Trophoblast cell (in vitro differentiated cells and primary cell): ENCODE measurements around the gene GPRIN3.

Experiments
- DNase-seq, 2 donors: peaks; one replicate each; pipeline ENCODE4 v3.0.0-alpha.2; 2016
- H2AFZ ChIP-seq: 2 replicates; pipeline ENCODE4 v1.6.1; 2013; ENCODE audit warnings: low read length, moderate library complexity, mild to moderate bottlenecking; ENCODE audit not compliant: insufficient read depth, poor library complexity
- H2AK5ac ChIP-seq: 2 replicates; pipeline ENCODE4 v1.6.1; 2013; ENCODE audit warnings: mild to moderate bottlenecking, low read length
- H2BK120ac ChIP-seq: 2 replicates; pipeline ENCODE4 v1.6.1; 2013; ENCODE audit warnings: low read length, mild to moderate bottlenecking, moderate library complexity; ENCODE audit not compliant: insufficient read depth, poor library complexity
- H2BK12ac ChIP-seq: 2 replicates; pipeline ENCODE4 v1.6.1; 2013; ENCODE audit warnings: mild to moderate bottlenecking, low read length, moderate library complexity
- H2BK5ac ChIP-seq: 2 replicates; pipeline ENCODE4 v1.6.1; 2013; ENCODE audit warnings: low read length, low read depth, moderate library complexity, mild to moderate bottlenecking; ENCODE audit not compliant: poor library complexity
- H3K14ac ChIP-seq: 2 replicates; pipeline ENCODE4 v1.6.1; 2013; ENCODE audit warnings: mild to moderate bottlenecking, low read length
- H3K18ac ChIP-seq: 2 replicates; pipeline ENCODE4 v1.6.1; 2013; ENCODE audit warnings: mild to moderate bottlenecking, low read length
- H3K23ac ChIP-seq: 2 replicates; pipeline ENCODE4 v1.6.1; 2013; ENCODE audit warnings: low read length
- H3K27ac ChIP-seq: 2 replicates; pipeline ENCODE4 v1.5.1; 2013; ENCODE audit warnings: low read depth, mild to moderate bottlenecking, inconsistent platforms, low read length, moderate library complexity
- H3K27me3 ChIP-seq: 2 replicates; pipeline ENCODE4 v1.6.1; 2013; ENCODE audit warnings: inconsistent platforms, mild to moderate bottlenecking, low read length, moderate library complexity; ENCODE audit not compliant: insufficient read depth
- H3K36me3 ChIP-seq, 2 experiments: 1 replicate in 1 of 2; 2 replicates in 1 of 2; pipeline ENCODE4 v1.6.1; 2013; ENCODE audit warnings: low read length in 2 of 2, mild to moderate bottlenecking in 2 of 2, moderate library complexity in 1 of 2; ENCODE audit not compliant: insufficient read depth in 2 of 2, control insufficient read depth in 1 of 2
- H3K4ac ChIP-seq: 2 replicates; pipeline ENCODE4 v1.6.1; 2013; ENCODE audit warnings: low read depth, mild to moderate bottlenecking, low read length, moderate library complexity
- H3K4me1 ChIP-seq, 2 experiments: 1 replicate in 1 of 2; 2 replicates in 1 of 2; pipeline ENCODE4 v1.6.1; 2013; ENCODE audit warnings: low read length in 2 of 2, mild to moderate bottlenecking in 2 of 2, moderate library complexity in 1 of 2; ENCODE audit not compliant: insufficient read depth in 2 of 2, control insufficient read depth in 1 of 2
- H3K4me2 ChIP-seq: 2 replicates; pipeline ENCODE4 v1.6.1; 2013; ENCODE audit warnings: inconsistent platforms, mild to moderate bottlenecking, low read length, moderate library complexity
- H3K4me3 ChIP-seq: 2 replicates; pipeline ENCODE4 v1.5.1; 2013; ENCODE audit warnings: mild to moderate bottlenecking, low read depth, low read length, inconsistent platforms
- H3K79me1 ChIP-seq: one replicate; pipeline ENCODE4 v1.6.1; 2013; ENCODE audit warnings: low read length
- H3K79me2 ChIP-seq: 2 replicates; pipeline ENCODE4 v1.6.1; 2013; ENCODE audit warnings: low read length, mild to moderate bottlenecking; ENCODE audit not compliant: control insufficient read depth, insufficient read depth, poor library complexity
- H3K9ac ChIP-seq: 2 replicates; pipeline ENCODE4 v1.6.1; 2013; ENCODE audit warnings: mild to moderate bottlenecking, low read length
- H3K9me3 ChIP-seq: 2 replicates; pipeline ENCODE4 v1.6.1; 2013; ENCODE audit warnings: low read depth, mild to moderate bottlenecking, control low read depth, inconsistent platforms, low read length; ENCODE audit not compliant: insufficient read depth
- H4K12ac ChIP-seq: 2 replicates; pipeline ENCODE4 v1.6.1; 2013; ENCODE audit warnings: low read depth, mild to moderate bottlenecking, low read length, moderate library complexity
- H4K8ac ChIP-seq: 2 replicates; pipeline ENCODE4 v1.6.1; 2013; ENCODE audit warnings: low read depth, mild to moderate bottlenecking, low read length, moderate library complexity
- H4K91ac ChIP-seq: one replicate; pipeline ENCODE4 v1.6.1; 2013; ENCODE audit warnings: low read depth, mild to moderate bottlenecking, low read length, moderate library complexity
- WGBS: extraction: QIAGEN DNeasy Blood & Tissue Kit; methylation state at CpG from one replicate; pipeline ENCODE4 v1.1.7; 2013; ENCODE audit warnings: missing lambda C conversion rate; ENCODE audit not compliant: insufficient read length, insufficient coverage; ENCODE audit errors: extremely low coverage; 5-methylcytosine and 5-hydroxymethylcytosine counted together

GPRIN3 gene

GRCh38 chr4:89215736-89216135, 91.9 kb downstream of the GPRIN3 start:
- Histone ChIP-seq H3K23ac (no peak overlapping the region), H4K8ac (no peak overlapping the region), H2BK12ac (no peak overlapping the region), H3K4me1 (no peaks in the 10 kb centered on the region), H3K4ac (no peak overlapping the region), H3K9me3 (no peaks in the 10 kb centered on the region), H3K9ac (no peak overlapping the region), H3K4me3 (no peak overlapping the region), H2AFZ (no peak overlapping the region), H3K79me2 (no peaks in the 10 kb centered on the region), H3K79me1 (no peaks in the 10 kb centered on the region), H3K27me3 (no peaks in the 10 kb centered on the region), H3K14ac (no peak overlapping the region), H4K12ac (no peak overlapping the region), H3K27ac (no peak overlapping the region), H2BK120ac (no peak overlapping the region), H3K18ac (no peak overlapping the region), H2AK5ac (no peak overlapping the region), H3K4me2 (no peak overlapping the region), H2BK5ac (no peak overlapping the region), H4K91ac (no peak overlapping the region), H3K36me3 (no peaks in the 10 kb centered on the region)
- no peak for DNase-seq
- no CpG with 5 or more reads among the region's 3 CpGs for WGBS

- no peak overlapping the region for H4K8ac ChIP-seq
- H3K4me3 ChIP-seq = no peak overlapping the region
- no peak overlapping the region for H2BK5ac ChIP-seq
- H3K36me3 ChIP-seq = no peaks in the 10 kb centered on the region
- no peaks in the 10 kb centered on the region for H3K79me2 ChIP-seq
- no peak overlapping the region for H3K18ac ChIP-seq
- H3K27ac ChIP-seq = no peak overlapping the region
- H4K91ac ChIP-seq = no peak overlapping the region
- no peak overlapping the region for H4K12ac ChIP-seq
- no peaks in the 10 kb centered on the region for H3K79me1 ChIP-seq
- DNase-seq = no peak
- no peak overlapping the region for H3K4me2 ChIP-seq
- H2BK12ac ChIP-seq = no peak overlapping the region
- H3K27me3 ChIP-seq = no peaks in the 10 kb centered on the region
- H2BK120ac ChIP-seq = no peak overlapping the region
- no peaks in the 10 kb centered on the region for H3K4me1 ChIP-seq
- H3K9ac ChIP-seq = no peak overlapping the region
- no peak overlapping the region for H3K23ac ChIP-seq
- no peak overlapping the region for H3K4ac ChIP-seq
- WGBS = no CpG with 5 or more reads among the region's 1 CpG
- no peak overlapping the region for H2AFZ ChIP-seq
- H2AK5ac ChIP-seq = no peak overlapping the region
- H3K14ac ChIP-seq = no peak overlapping the region
- no peaks in the 10 kb centered on the region for H3K9me3 ChIP-seq
These were observed 93.3 kb downstream of the GPRIN3 start for GRCh38 chr4:89214308-89214707.

GRCh38 chr4:89213382-89213701, 94.3 kb downstream of the GPRIN3 start:
- no peaks in the 10 kb centered on the region for H3K36me3 ChIP-seq
- H4K91ac ChIP-seq = no peak overlapping the region
- no peak overlapping the region for H2BK5ac ChIP-seq
- no peak overlapping the region for H3K4me2 ChIP-seq
- no peak overlapping the region for H3K23ac ChIP-seq
- H4K8ac ChIP-seq = no peak overlapping the region
- H3K14ac ChIP-seq = no peak overlapping the region
- no peak overlapping the region for H4K12ac ChIP-seq
- no peak overlapping the region for H3K9ac ChIP-seq
- no peaks in the 10 kb centered on the region for H3K9me3 ChIP-seq
- no peaks in the 10 kb centered on the region for H3K27me3 ChIP-seq
- no peaks in the 10 kb centered on the region for H3K79me1 ChIP-seq
- H2AK5ac ChIP-seq = no peak overlapping the region
- DNase-seq = no peak
- no peak overlapping the region for H3K4ac ChIP-seq
- no peaks in the 10 kb centered on the region for H3K79me2 ChIP-seq
- no peak overlapping the region for H3K18ac ChIP-seq
- WGBS = no CpG with 5 or more reads among the region's 4 CpGs
- no peak overlapping the region for H2AFZ ChIP-seq
- no peaks in the 10 kb centered on the region for H3K4me1 ChIP-seq
- H3K4me3 ChIP-seq = no peak overlapping the region
- no peak overlapping the region for H2BK120ac ChIP-seq
- no peak overlapping the region for H3K27ac ChIP-seq
- no peak overlapping the region for H2BK12ac ChIP-seq

- no peak overlapping the region for H4K91ac ChIP-seq
- no peak overlapping the region for H2BK12ac ChIP-seq
- H3K79me2 ChIP-seq = no peaks in the 10 kb centered on the region
- H3K14ac ChIP-seq = no peak overlapping the region
- WGBS = no CpG with 5 or more reads among the region's 4 CpGs
- no peaks in the 10 kb centered on the region for H3K36me3 ChIP-seq
- DNase-seq = peak; percentile 79 to 89
- no peaks in the 10 kb centered on the region for H3K9me3 ChIP-seq
- no peak overlapping the region for H2BK120ac ChIP-seq
- no peaks in the 10 kb centered on the region for H3K27me3 ChIP-seq
- H3K4me3 ChIP-seq = no peak overlapping the region
- no peak overlapping the region for H4K8ac ChIP-seq
- no peak overlapping the region for H3K9ac ChIP-seq
- H3K18ac ChIP-seq = no peak overlapping the region
- no peak overlapping the region for H3K4ac ChIP-seq
- H3K4me1 ChIP-seq = no peaks in the 10 kb centered on the region
- no peak overlapping the region for H2AFZ ChIP-seq
- no peak overlapping the region for H4K12ac ChIP-seq
- H2AK5ac ChIP-seq = no peak overlapping the region
- no peak overlapping the region for H2BK5ac ChIP-seq
- no peak overlapping the region for H3K4me2 ChIP-seq
- H3K23ac ChIP-seq = no peak overlapping the region
- H3K79me1 ChIP-seq = no peaks in the 10 kb centered on the region
- no peak overlapping the region for H3K27ac ChIP-seq
These were observed 94.8 kb downstream of the GPRIN3 start for GRCh38 chr4:89212666-89213381.
